Dedifferentiated amniotic fluid mesenchymal stem cell (primary cell): Measurements from ENCODE around the gene TK1.

Experiments
- DNase-seq: peaks from one replicate; pipeline ENCODE4 v3.0.0-alpha.2; 2016; ENCODE audit errors: extremely low spot score

Gene TK1

DNA sequence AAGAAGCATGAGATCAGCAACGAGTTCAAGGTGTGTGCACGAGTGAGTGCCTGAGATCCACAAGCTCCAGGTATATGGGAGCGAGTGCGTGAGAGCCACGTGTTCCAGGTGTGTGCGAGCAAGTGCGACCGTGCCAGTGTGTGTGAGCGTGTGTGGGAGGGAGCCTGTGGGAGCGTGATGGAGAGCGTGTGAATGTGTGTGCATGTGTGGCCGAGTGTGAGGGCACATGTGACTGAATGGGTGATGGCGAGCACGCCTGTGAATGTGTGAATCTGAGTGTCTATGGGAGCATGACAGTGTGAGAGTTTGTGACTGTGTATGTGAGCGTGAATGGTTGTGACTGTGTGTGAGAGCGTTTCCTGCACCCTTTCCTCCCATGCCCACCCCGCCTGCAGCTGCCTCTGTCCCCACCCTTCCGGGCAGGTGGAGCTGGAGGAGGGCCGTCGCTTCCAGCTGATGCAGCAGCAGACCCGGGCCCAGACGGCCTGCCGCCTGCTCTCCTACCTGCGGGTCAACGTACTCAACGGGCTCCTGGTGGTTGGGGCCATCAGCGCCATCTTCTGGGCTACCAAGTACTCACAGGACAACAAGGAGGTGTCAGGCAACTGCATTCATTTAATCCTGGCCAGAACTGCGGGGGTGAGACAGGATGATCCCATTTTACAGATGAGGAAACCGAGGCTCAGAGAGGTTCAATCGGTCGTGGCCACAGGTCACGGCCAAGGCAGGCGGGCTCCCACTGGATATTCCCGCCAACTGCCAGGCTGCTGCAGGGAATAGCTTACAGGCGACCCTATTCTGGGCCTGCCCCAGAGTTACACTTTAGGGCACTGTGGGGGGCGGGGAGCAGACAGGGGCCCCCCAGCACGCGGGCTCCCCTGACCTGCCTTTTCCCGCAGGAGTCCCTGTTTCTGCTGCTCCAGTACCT lies 52.6 kb downstream of the TK1 start:
- no peak for DNase-seq

- DNase-seq = no peak
These were observed 53.5 kb downstream of the TK1 start for GRCh38 chr17:78133179-78133951.

DNA sequence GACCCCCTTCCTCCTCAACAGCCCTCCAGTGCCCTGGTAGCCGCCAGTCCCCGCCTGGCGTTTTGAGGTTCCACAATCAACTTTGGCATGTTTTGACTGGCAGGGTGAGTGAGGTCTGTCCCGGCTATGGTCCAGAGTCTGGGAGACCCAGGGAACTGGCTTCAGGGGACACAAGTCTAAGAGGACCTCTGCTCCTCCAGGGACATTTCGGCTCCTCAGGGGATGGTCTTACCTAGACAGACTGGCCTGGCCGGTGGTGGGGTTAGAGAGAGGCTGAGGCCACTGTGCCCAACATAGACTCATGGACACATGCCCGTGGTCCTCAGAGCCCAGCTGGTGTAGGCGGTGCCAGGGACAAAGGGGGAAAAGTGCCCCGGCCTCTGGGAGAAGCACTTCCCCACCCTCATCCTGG lies 54.1 kb downstream of the TK1 start:
- DNase-seq = no peak

DNA sequence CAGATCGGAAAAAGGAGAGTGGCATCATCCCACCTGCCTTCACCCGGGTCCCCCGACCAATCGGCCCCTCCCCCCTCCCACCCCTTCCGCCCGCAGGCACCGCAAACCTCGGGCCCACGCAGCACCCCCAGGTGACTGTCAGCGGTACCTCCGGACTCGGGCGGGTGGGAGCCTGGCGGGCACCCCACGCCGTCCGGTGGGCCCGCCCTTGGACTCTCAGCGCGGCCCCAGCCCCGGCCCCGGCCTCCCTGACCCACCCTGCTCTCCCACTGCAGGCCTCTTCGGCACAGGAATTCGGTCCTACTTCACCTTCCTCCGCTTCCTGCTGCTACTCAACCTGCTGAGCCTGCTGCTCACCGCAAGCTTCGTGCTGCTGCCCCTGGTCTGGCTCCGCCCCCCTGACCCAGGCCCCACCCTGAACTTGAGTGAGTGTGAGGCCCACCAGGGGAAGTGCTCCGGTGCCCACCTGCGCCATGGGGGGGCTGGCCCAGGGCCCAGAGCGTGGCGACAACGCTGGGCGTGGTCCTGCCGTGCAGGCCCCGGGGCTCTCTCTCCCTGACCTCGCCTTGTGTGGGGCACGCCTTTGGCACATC lies 54.7 kb downstream of the TK1 start:
- DNase-seq = no peak

- DNase-seq = no peak
These were observed 55.4 kb downstream of the TK1 start for GRCh38 chr17:78131172-78132083.

GRCh38 chr17:78130437-78131101 lies 56.3 kb downstream of the TK1 start, which contains the start of gene TMC8:
Gene TMC8 (plus strand): TSS chr17:78130771. CDS start chr17:78131589, 818 bp downstream.
- DNase-seq = no peak

- no peak for DNase-seq
These were observed 56.8 kb downstream of the TK1 start for GRCh38 chr17:78130090-78130436.

GRCh38 chr17:78129351-78130089 lies 57.3 kb downstream of the TK1 start:
- DNase-seq = no peak

DNA sequence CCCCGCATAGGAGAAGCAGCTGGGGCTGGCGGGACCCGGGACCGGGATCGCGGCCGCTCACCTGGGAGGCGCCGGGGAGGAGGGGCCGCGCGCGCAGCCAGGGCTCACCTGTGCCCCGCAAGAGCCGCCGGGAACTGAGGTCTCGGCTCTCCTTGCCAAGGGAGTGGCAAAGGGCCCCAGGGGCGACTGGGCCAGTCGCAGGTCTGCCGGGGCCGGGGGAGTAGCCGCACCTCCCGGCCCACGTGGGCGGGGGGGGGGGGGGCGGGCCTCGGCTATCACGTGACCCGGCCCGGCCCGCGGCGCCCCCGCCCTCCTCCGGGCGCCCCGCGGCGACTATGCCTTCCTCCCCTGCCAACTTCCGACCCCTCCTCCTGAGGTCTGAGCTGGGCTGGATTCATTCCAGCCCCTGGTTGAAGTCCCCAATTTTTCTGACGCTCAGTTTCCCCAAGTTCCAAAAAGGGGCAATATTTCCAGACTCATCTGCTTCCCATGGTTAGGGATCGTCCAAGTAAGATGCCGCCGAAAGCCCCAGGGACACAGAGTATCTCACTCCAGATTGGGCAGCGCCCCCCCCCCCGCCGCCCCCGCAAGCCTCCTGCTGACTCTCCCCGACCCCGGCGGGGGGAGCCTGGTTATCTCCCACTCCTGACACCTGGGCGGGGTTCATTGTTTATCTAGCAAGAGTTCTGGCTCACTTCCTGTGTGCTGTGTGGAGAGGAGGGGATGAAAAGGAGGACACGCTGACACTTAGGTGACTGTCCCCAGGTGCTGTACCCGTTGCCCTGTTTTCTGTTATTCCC lies 58.1 kb downstream of the TK1 start, which contains the start of gene TMC6:
TSS of gene TMC6 (minus strand) at position 205 of the 800 bp plus-strand sequence. CDS start 1,923 bp downstream, outside the sequence.
- no peak for DNase-seq

- no peak for DNase-seq
These were observed 58.8 kb downstream of the TK1 start for GRCh38 chr17:78127888-78128550.

- no peak for DNase-seq
These were observed 59.5 kb downstream of the TK1 start for GRCh38 chr17:78127239-78127887.

DNA sequence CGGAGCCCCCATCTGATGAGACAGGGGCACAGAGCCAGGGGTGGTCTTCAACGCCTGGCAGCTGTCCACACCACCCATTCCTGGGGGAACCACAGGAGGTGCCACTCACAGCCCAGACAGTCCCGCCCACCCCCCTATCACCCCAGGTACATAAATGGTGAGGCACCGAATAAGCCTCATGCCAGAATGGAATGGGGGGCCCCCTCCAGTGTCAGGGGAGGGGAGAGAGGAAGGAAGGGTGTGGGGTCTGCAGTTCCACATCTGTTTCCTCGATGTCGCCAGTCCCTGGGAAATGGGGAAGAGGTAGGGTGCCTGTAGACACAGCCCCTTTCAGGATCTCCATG lies 60.0 kb downstream of the TK1 start:
- DNase-seq = no peak

GRCh38 chr17:78125976-78126894 lies 60.6 kb downstream of the TK1 start:
- no peak for DNase-seq

GRCh38 chr17:78125138-78125913 lies 61.5 kb downstream of the TK1 start:
- DNase-seq = no peak

- no peak for DNase-seq
These were observed 62.1 kb downstream of the TK1 start for GRCh38 chr17:78124836-78125137.
